ENCODE data around the gene SH3BGRL3. TPM values are rescaled to one million over a fixed set of nuclear protein-coding genes. Genes with fewer than 3 reads are reported as not detected.

SH3BGRL3 gene
- total RNA-seq, 4 donors from 2014 or later = 49.6 to 97.2 (median 56.0) TPM

DNA sequence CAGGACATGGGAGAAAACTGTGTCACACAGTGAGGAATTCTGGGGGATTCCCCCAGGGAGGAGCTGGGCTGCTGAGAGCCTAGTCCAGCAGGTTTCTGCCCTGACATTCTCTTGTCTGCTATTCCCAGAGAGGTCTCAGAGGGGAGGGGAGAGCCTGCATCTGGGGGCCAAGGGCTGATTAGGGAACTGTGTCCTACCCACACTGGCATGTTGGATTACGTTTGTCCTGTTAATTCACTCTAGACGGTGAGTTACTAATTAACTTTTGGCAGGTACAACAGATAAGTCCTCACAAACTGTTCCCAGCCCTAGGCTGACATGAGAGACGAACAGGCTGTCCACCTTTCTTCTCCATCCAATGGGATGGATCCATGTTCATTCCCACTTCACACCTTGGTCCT is 2.6 kb upstream of the SH3BGRL3 start:
- H3K27me3 ChIP-seq = no peaks in the 10 kb centered on the region
- 95 to 97% methylated on average over 3 of the region's 3 CpGs for WGBS, 2 donors
- H3K27ac ChIP-seq = peak overlapping the region in 3 of 4 donors; percentile 96 to 99 (median 97)
- no peak for DNase-seq (ENCODE audit: low spot score in 2 of 2)
- peaks cover 0 to 67% (median 60%) of the 10 kb centered on the region in 4 donors for H3K4me1 ChIP-seq
- H3K4me3 ChIP-seq = no peak overlapping the region
- H3K9me3 ChIP-seq = no peaks in the 10 kb centered on the region
- peaks cover 0 to 10% (median 0%) of the 10 kb centered on the region in 3 donors for H3K36me3 ChIP-seq
- no peak for TF ChIP-seq CTCF (IDR thresholded peaks at IDR 0.05)
- no peak for TF ChIP-seq EP300 (IDR thresholded peaks at IDR 0.05)
- TF ChIP-seq POLR2A (IDR thresholded peaks at IDR 0.05) = no peak

- Histone ChIP-seq H3K4me3 (no peak overlapping the region), H3K9me3 (no peaks in the 10 kb centered on the region), H3K27me3 (no peaks in the 10 kb centered on the region), H3K36me3 (peaks cover 0 to 10% (median 0%) of the 10 kb centered on the region in 3 donors), H3K4me1 (peaks cover 0 to 72% (median 60%) of the 10 kb centered on the region in 4 donors), H3K27ac (peak overlapping the region in 3 of 4 donors; percentile 96 to 99 (median 97))
- DNase-seq (ENCODE audit: low spot score in 2 of 2) = no peak
- TF ChIP-seq POLR2A (IDR thresholded peaks at IDR 0.05) (no peak), EP300 (IDR thresholded peaks at IDR 0.05) (no peak), CTCF (IDR thresholded peaks at IDR 0.05) (no peak)
- WGBS, 2 donors = 75 to 100% methylated on average over 1 of the region's 1 CpG
Observed at GRCh38 chr1:26277719-26278118, 2.2 kb upstream of the SH3BGRL3 start.

GRCh38 chr1:26278303-26278702 is 1.6 kb upstream of the SH3BGRL3 start:
- peak; percentile 34 to 43 for DNase-seq (ENCODE audit: low spot score in 2 of 2)
- Histone ChIP-seq H3K9me3 (no peaks in the 10 kb centered on the region), H3K36me3 (peaks cover 0 to 10% (median 0%) of the 10 kb centered on the region in 3 donors), H3K4me3 (no peak overlapping the region), H3K27ac (peak overlapping the region in 3 of 4 donors; percentile 96 to 99 (median 97)), H3K4me1 (peaks cover 0 to 75% (median 60%) of the 10 kb centered on the region in 4 donors), H3K27me3 (no peaks in the 10 kb centered on the region)
- WGBS, 2 donors = 14 to 21% methylated on average over 4 of the region's 4 CpGs
- TF ChIP-seq CTCF (IDR thresholded peaks at IDR 0.05) (no peak), POLR2A (IDR thresholded peaks at IDR 0.05) (no peak), EP300 (IDR thresholded peaks at IDR 0.05) (no peak)

DNA sequence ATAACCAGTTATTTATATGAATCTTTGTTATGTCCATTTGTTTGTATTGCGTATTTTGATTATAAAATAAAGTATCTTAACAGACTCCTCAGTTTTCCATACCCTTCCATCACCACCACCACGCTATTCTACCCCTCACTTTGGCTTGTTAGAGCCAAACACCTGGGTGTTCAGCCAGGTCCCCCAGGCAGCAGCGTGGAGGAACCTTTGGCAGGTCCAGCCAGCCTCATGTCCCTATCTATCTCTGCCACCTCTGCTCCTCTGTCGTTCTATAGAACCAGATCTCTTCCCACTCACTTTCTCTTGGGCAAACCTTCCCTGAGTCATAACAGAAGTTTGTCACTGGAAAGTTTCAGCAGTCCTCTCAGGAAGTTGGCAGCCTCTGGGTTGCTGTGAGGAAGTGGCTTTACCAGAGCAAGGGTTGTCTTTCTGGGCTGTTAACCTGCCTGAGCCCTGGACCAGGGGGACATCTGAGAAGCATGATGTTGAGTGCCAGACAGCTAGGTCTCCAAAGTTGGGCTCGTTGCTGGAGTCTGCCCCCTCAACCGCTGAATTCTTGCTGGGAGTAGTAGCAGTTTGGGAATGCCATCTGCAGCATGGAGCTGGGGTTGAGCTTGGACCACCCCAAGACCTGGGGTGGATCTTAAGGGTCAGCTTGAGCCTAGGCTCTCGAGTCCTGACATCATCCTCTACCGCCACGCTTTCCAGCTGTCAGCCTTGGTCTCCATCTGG is 996 bp upstream of the SH3BGRL3 start:
- H3K9me3 ChIP-seq = no peaks in the 10 kb centered on the region
- peaks cover 0 to 80% (median 60%) of the 10 kb centered on the region in 4 donors for H3K4me1 ChIP-seq
- H3K27ac ChIP-seq = peak overlapping the region; percentile 81 to 99 (median 96)
- 45 to 50% methylated on average over 9 of the region's 9 CpGs for WGBS, 2 donors
- peak in 1 of 2 donors; percentile 36 for DNase-seq (ENCODE audit: low spot score in 2 of 2)
- H3K36me3 ChIP-seq = peaks cover 0 to 10% (median 0%) of the 10 kb centered on the region in 3 donors
- H3K4me3 ChIP-seq = peak overlapping the region; percentile 76 to 98 (median 85)
- no peaks in the 10 kb centered on the region for H3K27me3 ChIP-seq
- TF ChIP-seq EP300 (IDR thresholded peaks at IDR 0.05) = peak in 1 of 2 donors; percentile 18
- TF ChIP-seq CTCF (IDR thresholded peaks at IDR 0.05) = no peak
- no peak for TF ChIP-seq POLR2A (IDR thresholded peaks at IDR 0.05)

Data from tibial nerve (tissue), 4 donors.